Measurements from ENCODE around the gene DPH6.
"Not testable (repeated sequence)": the region's sequence is repeated elsewhere in the genome, so short reads cannot be mapped to it uniquely, and the experiment has no call there.

The DPH6 gene, protein sequence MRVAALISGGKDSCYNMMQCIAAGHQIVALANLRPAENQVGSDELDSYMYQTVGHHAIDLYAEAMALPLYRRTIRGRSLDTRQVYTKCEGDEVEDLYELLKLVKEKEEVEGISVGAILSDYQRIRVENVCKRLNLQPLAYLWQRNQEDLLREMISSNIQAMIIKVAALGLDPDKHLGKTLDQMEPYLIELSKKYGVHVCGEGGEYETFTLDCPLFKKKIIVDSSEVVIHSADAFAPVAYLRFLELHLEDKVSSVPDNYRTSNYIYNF

DNA sequence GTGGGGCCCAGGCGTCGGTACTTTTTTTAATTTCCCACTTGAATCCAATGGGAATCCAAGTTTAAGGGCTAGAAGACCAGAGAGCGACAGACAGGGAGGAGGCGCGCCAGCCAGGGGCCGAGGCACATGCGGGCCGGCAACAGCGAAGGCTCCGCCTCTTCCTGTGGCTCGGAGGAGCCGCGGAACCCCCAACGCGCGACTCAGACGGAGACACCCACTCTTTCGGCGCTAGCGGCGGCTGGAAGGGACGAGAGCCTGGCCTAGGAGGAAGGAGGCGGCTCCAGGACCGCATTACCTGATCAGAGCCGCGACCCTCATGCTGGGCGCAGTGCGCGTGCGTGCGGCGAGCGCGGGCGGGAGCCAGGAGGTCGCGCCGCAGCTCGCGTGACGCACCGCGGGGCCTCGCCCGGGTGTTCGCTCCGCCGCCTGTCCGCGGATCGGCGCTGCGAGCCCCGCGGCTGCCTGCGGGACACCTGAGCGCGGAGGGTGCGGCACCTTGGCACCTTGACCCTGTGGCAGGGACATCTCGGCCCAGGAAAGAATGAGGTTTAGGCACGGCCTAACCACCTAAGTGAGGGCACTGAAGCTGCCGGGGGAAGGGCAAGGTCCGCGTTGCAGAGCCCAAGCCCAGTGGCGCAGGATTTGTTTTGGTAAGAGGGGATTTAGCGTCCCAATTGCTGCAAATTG is at the start of gene DPH6:
TSS of gene DPH6 (minus strand) at position 342 of the 687 bp plus-strand sequence. CDS start at position 318, 24 bp downstream.
- DNase-seq (ENCODE audit: low read depth in 3 of 3): peak; percentile 63 to 77 (median 66)

DNA sequence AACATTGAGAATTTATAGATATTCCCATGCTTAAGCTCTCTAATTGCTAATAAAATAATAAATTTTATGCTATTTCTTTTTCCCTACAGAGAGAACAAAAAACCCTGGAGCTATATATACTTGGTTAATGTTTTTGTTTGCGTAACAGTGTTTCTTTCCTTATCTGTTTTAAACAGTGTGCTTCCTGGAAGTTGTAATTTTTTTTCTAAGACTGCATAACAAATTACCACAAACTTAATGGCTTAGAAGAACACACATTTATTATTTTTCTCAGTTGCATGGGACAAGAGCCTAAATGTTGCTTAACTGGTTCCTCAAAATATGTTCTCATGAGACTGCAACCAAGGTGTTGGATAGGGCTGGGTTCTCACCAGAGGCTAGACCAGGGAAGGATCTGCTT is 49.7 kb upstream of the DPH6 start:
- no peak for DNase-seq (ENCODE audit: low read depth in 3 of 3)

DNA sequence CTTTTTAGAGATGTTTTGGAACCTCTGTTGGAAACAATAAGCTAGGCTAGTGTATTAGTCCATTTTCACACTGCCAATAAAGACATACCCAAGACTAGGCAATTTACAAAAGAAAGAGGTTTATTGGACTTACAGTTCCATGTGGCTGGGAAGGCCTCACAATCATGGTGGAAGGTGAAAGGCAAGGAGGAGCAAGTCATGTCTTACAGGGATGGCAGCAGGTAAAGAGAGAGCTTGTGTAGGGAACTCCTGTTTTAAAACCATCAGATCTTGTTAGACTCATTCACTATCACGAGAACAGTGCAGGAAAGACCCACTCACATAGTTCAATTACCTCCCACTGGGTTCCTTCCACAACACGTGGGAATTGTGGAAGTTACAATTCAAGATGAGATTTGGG is 46.0 kb upstream of the DPH6 start:
- DNase-seq (ENCODE audit: low read depth in 3 of 3): not testable (repeated sequence)

DNA sequence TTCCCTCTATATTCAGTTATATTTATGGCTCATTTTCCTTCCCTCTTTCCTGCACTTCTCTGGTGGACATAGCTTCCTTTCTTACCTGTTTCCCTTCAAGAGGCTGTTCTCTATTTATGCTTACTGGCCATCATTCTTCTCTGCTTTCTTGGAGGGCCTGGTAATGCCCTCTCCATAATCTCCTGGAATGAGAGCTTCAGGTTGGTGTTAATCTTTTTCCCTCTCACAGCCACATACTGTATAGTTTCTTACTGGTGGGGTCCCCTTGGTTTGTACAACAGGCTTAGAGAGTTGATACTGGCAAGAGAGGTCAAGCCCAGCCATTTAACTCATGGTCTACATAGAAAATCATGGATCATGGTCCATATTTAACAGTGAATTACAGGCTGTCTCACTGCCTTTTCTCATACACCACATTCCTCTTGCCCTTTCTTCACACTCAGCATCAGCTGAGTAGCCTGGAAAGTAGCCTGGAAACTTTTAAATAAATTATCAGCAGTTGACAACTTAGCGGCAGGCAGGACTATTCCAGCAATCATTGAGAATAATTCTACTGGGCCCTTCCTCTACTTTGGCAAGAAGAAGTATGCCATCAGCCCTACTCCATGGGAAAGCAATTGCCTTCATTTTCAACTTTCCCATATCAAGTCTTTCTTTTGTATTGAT is 38.0 kb upstream of the DPH6 start:
- no peak for DNase-seq (ENCODE audit: low read depth in 3 of 3)

DNA sequence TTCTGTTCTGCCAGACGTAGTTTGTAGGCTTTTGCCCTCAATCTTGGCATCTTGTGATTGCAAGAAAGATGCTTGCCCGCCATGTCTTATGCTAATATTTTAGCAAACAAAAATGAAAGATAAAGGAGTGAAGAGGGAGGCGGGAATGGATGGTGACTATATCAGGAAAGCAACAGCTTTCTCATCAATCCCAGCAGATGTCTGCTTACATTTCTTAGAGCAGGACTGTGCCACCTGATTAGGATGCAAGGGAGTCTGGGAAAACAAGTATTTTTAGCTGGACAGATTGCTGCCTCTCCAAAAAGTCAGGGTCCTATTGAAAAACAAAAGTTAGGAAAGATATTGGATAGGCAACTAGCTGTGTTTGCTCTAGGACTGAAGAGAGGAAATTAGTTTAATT is 34.6 kb upstream of the DPH6 start:
- DNase-seq (ENCODE audit: low read depth in 3 of 3): no peak

DNA sequence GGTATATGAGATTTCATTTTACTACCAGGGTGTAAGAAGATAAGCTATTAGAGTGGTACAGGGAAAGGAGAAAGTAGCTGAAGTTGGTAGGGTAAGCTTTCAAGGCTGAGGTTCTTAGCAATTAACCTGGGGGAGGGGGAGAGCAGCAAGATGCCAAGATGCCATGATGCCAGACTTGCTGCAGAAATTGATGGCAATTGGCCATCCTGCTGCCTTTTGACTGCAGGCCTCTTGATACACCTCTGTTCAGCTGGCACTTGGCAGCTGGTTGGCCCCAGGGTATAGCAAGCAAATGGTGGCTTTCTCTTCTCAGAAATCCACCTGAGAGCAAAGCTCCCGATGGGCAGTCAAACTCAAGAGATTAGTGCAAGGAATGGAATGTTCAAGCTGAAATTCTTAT is 21.4 kb upstream of the DPH6 start:
- DNase-seq (ENCODE audit: low read depth in 3 of 3): no peak

DNA sequence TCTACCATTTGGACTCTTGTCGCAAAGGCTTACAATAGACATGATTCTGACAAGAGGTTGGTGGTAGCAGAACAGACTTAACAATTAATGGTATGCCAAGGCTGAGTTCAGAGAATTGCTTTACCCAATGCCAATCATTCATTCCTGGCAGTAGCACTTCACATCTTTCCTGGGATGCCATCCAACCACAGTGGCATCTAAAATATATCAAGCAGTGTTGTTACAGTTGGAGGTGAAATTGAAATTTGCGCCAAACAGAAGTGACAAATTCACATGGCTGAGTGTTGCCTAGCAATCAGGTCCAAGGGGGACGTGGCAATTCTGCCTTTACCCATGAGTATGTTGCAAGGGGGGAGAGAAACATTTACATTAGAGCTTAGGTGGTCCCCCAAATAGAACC is 21.0 kb upstream of the DPH6 start:
- DNase-seq (ENCODE audit: low read depth in 3 of 3): no peak

DNA sequence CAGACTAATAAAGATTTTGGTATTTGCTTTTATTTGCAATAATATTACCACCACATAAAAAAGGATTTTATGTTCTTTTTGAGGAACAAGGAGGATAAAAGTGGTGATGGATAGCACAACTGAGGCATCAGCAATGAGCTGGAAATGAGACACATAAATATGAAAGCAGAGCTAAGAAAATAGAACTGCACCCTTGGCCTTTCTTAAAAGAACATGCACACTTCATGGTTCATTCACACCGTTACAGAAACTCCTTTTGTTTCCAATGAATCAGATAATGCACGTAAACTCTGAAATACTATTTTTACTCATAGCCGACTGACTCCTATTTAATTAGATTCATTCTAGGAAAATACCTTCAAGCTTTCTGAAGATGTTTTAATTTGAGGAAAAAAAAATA is 19.9 kb upstream of the DPH6 start:
- DNase-seq (ENCODE audit: low read depth in 3 of 3): no peak

DNA sequence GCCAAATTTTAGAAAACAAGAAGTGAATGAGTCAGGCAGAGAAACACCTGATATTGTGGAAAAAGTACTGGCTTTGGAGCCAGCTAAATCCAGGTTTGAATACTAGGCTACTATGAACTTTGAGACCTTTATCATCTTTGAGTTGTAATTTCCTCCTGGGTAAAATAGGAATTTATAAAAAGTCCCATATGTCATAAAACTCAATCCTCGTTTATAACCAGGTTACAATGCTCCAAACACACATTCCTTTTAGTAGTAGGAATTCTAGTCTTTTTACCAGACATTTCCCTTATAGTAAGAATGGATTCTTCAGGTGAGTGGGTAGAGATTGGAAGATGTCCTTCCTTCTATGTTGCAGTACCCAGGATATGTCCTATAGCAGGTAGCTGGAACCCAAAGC is 16.7 kb upstream of the DPH6 start:
- DNase-seq (ENCODE audit: low read depth in 3 of 3): no peak

DNA sequence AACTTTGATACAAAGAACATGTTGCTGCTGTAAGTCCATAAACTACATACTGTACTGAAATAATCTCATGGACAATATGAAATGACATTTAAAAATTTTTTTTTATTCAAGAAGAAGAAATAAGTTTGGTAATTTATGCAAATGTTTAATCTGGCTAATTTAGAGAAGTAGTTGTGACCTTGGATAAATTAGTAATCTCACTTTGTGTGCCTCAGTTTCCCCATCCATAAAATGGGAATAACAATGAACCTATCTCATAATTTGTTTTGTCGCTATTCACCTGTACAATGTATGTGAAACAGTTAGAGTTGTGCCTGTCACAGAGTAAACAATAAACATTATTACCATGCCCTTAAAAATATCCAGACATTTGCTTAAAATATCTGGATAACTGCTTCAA is 15.3 kb upstream of the DPH6 start:
- DNase-seq (ENCODE audit: low read depth in 3 of 3): no peak

DNA sequence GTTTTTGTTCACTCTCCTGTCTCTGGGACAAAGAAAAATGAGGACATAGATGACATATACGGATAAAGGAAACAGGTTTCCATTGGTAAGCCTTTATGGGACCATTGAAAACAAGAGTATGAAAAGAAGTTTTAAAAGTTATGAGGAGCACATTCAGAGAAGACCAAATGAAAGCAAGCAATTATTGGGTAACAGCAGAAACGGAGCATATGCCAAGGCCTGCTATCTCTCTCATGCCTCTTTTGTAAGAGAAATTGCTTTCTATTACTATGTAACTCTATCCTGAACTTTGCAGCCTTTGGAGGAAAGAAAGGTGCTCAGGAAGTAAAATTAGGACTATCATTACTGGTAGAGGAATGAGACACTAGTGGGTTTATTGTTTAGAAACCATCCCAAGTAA is 14.9 kb upstream of the DPH6 start:
- DNase-seq (ENCODE audit: low read depth in 3 of 3): no peak

DNA sequence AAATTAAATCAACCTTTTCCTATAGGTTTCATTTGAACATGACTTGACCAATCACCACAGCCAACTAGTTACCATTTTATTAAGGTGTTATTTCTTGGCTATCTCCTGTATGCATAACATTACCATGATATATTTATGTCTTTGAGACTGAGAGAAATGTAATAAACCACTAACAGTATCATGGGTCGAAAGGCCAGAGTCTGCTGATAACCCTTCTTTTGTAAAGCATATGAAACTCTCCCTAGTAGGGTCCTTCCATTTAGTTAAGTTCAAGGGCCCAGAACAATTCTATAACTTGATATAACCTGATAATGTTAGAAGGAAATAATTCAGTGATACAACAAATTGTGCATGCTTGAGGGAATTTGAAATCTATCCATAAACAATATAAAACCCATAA is 14.3 kb upstream of the DPH6 start:
- no peak for DNase-seq (ENCODE audit: low read depth in 3 of 3)

DNA sequence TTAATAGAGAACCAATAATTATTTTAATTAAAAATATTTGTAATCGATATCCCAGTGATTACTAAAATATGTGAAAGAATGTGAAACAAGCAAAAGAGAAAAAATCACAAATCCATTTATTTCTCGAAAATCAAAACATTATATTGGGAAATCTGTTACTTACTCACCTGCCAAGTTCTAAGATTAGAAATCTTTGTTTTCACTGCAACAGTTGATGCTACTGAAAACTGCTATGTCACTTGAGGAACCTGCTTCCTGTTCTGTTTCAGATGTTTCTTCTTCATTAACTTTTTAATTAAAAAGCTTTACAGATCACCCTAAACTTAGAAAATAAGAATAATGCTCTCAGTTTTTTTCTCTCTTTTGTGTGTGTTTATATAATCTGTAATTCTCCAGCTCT is 13.7 kb upstream of the DPH6 start:
- no peak for DNase-seq (ENCODE audit: low read depth in 3 of 3)

DNA sequence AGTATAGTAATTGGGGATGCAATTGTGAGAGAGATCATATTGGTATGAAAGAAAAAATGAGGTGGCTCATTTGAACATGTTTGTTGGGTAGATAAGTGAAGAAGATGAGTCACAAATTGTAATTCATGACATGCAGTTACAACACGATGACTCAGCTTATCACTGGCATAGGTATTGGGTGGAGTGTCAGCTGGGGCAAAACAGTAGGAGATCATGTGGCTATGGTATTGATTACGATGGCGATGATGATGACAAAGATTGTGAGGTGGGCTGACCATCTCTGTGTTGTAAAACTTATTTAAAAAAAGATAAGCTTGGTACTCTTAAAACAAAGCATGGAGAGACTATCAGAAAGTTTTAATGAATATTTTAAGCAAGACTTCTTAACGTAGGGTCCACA is 11.6 kb upstream of the DPH6 start:
- DNase-seq (ENCODE audit: low read depth in 3 of 3): no peak

DNA sequence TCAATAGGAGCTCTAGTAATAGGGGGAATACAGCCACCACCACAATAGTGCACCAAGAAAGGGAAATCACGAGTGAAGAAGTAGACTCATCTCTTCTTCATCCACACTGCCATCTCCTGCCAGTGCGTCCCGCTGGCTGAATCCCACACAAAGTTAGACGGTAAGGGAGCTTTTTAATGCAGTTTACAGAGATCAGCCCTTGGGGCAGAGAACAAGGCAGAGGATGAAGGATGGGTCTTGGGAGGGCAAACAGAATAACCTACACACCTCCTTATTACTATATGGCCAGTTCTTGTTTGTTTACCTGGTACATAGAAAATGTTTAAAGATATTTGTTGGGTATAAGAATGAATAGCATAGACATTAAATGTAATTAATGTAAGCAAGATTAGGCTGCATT is 11.0 kb upstream of the DPH6 start:
- no peak for DNase-seq (ENCODE audit: low read depth in 3 of 3)

DNA sequence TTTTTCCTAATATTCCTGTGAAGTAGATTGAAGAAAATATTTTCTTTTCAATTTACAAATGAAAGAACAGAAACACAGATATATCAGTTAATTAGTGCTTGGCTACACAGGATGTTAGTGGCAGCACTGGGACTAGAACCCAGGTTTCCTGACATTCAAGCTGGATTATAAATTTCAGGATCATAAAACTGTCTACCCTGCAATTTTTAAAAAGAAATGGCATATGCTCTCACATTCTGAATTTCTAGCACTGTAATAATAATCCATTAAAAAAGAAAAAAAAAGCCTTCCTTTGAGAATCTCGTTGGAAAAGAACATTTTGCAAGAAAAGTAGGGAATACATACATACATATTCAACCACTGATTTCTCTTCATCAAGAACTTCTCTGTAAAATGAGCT is 9.3 kb upstream of the DPH6 start:
- DNase-seq (ENCODE audit: low read depth in 3 of 3): no peak

DNA sequence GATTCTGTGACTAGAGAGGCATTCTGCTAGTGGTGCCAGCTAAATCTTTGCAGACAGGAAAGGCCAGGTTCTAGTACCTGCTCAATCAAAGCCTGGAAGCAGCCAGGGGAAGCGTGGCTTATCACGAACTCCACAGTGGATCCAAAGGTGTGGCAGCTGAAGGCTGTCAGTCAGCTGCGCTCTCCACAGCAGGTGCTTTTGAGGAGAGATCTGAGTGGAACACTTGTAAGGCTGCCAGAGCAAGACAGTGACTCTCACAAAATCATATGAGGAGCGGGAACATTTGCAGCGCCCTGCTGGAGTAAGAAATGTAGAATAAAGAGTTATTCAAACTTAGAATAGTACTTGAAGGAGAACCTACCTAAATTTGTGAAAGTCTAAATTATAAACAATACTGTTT is 5.0 kb upstream of the DPH6 start:
- DNase-seq (ENCODE audit: low read depth in 3 of 3): no peak

DNA sequence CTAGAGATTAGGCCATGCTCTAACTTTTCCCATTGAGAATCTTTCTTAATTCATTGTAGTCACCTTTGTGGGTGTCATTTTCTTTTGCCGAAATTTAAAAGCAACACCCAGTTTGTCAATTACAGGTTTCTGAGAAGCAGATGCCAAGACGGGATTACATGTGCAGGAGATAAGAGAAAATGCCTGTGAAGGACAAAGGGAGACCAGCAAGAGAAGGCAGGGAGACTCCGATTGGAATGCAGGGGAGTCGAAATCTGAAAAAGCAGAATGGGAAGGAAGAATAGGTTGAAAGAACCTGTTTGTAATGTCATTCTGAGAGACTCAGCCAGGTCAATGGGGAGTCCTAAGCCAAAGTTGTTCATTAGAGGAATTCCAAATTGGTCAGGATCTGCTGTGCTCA is 3.6 kb upstream of the DPH6 start:
- no peak for DNase-seq (ENCODE audit: low read depth in 3 of 3)

DNA sequence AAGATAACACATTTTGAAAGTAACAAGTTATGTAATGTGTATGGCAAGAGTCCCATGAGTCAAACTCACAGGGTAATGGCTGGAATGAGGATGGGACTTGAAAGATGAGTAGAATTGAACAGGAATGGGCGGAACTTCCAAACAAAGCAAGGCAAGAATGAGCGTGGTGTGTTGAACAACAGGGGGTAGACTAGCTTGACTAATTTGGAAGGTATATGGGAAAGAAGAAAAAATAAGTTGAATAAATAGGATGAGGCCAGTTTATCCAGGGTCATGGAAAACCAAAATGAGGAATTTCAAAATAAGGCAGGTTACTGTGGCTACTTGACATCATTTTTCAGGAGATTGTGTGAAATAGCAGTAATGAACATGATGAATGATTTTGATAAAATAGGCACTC is 2.5 kb upstream of the DPH6 start:
- DNase-seq (ENCODE audit: low read depth in 3 of 3): no peak

DNA sequence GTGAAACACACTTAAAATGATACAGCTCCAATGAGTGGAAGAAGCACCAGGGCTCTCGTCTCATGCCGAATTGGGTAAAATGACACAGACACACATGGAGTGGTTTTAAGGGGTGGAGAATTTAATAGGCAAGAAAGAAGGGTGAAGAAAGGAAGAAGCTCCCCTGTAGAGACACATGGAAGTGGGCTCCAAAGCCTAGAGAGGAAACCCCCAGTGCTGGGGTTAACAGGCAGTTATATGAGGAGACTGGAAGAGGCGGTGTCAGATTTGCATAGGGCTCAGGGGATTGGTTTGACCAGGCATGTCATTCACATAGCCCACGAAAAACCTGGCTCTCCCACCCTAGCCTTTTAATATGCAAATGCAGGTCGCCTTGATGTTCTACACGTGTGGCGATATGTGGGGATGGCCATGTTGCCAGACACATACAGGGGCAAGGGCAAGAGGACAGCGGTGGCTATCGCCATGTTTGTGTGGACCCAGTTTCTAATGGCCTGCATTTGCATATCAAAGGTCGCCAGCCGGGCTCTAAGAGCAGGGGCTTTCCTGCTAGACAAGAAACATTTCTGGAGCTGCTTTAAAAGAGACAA is 1.9 kb upstream of the DPH6 start:
- no peak for DNase-seq (ENCODE audit: low read depth in 3 of 3)

DNA sequence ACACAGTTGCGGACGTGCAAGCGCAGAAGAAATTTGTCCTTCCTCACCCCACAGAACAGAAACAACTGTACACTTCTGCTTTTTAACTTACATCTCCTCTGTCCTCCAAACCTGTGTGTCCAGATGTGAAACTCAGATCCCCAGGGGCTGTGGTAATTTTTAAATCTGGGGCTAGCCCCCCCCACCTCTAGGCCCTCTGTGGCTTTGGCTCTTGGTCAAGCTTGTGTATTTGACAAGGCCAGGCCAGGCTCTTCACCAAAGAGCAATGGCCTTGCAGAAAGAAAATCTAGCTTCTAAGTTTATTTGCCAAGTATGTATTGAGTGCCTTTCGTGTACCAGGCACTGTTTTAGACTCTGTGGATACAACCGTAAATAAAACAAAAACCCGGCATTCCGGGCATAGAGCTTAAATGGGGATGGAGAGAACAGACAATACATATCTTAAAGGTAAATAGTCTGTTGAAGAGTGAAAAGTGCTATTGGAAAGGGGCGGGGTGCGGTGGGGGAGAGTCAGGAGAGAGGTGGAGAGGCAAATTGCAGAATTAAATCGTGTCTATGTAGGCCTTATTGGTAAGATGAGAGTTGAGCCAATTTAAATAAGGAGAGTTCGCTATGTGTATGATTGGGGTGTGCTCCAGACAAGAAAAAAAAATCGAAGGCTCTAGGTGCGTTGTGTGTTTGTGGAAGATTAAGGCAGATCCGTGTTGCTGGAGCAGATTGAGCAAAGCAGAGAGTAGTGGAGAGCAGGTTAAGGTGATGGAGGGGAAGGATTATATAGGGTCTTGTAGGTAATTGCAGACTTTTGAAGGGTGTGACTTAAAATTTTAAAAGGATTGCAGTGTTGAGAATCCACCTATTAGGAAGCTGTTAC is 781 bp upstream of the DPH6 start:
- DNase-seq (ENCODE audit: low read depth in 3 of 3): no peak

DNA sequence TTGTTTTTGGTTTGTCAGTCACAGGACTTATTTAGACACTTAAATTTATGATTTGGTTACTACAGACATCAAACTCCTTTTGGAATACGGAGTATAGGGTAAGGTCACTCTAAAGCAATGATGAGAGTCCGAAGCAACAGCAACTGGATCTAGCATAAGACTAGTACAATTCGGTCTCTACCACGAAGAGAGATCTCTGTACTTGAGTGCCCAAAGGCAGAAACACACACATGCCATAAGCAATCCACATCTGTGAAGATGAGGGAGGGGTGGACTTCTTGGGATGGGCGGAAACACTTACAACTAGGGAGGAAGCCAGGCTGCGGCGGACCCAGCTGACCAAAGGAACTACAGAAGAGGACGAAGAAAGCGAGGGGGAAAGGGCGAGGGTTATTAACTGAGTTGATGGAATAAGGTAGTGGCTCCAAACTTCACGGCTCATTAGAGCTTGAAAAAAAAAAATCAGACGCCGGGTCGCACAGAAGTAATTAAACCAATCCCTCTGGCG is 595 bp downstream of the DPH6 start:
- DNase-seq (ENCODE audit: low read depth in 3 of 3): peak in 1 of 3 donors; percentile 19

Data from stimulated activated CD4-positive, alpha-beta T cell treated with anti-CD3 and anti-CD28 coated beads, TNF-alpha, amount 100 ng/mL, for 48 hours (primary cell).